Adrenal gland (tissue), 5 donors: ENCODE measurements around the gene GDPD1.

Source experiments
- POLR2A ChIP-seq, 2 donors: fragments of 450-650 bp; IDR thresholded peaks; one replicate each; pipeline ENCODE4 v1.6.1; 2017; ENCODE audit warnings: antibody characterized with exemption in 2 of 2, mild to moderate bottlenecking in 2 of 2, moderate library complexity in 1 of 2
- TF ChIP-seq, protein P1 (sequence below), 6 experiments: fragments of 450-650 bp in 4 of 6; fragments of 200-600 bp in 2 of 6; sonication (generic) in 1 of 6; IDR thresholded peaks; 1 replicate in 5 of 6; 2 replicates in 1 of 6; pipeline versions ENCODE4 v1.5.1 to v1.8.0; 2016 to 2021; ENCODE audit warnings: antibody characterized with exemption in 6 of 6, mild to moderate bottlenecking in 2 of 6, moderate library complexity in 1 of 6
- donor health status: DM: no; HTN: no; CAD: no.

DNA sequence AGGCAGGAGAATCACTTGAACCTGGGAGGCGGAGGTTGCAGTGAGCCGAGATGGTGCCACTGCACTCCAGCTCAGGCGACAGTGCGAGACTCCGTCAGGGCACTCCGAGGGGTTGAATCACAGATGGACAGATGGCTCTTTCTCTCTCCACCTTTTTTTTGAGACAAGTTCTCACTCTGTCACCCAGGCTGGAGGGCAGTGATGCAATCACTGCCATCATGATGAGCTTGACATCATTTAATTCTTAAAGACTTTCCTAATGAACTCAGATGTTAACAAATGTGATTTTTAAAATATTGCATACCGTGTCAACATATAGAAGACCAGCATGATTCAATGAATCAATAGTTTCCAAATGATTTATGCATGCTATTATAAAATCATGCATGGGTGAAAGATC, 3.5 kb downstream of the GDPD1 start:
- TF ChIP-seq, protein P1, sequence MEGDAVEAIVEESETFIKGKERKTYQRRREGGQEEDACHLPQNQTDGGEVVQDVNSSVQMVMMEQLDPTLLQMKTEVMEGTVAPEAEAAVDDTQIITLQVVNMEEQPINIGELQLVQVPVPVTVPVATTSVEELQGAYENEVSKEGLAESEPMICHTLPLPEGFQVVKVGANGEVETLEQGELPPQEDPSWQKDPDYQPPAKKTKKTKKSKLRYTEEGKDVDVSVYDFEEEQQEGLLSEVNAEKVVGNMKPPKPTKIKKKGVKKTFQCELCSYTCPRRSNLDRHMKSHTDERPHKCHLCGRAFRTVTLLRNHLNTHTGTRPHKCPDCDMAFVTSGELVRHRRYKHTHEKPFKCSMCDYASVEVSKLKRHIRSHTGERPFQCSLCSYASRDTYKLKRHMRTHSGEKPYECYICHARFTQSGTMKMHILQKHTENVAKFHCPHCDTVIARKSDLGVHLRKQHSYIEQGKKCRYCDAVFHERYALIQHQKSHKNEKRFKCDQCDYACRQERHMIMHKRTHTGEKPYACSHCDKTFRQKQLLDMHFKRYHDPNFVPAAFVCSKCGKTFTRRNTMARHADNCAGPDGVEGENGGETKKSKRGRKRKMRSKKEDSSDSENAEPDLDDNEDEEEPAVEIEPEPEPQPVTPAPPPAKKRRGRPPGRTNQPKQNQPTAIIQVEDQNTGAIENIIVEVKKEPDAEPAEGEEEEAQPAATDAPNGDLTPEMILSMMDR (IDR thresholded peaks at IDR 0.05) = no peak
- TF ChIP-seq POLR2A (IDR thresholded peaks at IDR 0.05) = no peak
